ENCODE results near the gene EYA3.

Gene EYA3

DNA sequence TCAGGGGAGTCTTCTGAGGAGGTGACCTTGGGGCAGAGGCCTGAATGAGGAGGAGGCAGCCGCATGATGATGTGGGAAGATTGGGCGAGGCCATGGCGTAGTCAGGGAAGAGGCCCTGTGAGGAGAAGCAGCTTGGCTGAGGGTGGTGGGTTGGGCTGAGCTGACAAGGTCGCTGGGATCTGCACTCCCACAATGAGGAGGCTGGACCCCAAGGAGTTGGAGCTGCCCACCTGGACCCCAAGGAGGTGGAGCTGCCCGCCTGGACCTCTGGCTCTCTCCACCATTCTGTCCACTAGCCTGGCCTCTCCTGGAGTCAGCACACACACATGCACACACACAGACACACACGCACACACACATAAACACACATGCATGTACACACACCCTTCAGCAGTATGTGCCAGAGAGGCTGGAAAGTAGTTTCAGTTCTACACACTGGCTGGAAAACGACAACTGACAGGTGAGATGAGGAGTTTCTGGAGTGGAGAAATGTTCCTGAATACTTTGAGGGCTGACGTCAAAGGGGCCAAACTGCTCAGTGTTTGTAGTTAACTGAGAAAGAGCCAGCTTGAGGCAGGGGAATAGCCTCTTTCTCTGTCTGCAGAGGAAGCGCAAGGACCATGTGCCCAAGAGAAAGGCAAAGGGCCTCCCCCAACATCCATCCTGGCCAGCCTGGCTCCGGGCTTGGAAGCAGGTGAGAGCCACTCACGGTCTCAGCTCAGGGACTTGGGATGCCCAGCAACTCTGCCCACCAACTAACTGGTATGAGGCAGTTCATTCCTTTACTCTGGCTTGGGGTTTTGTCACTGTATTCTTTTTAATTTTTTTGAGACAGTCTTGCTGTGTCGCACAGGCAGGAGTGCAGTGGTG, 146.5 kb downstream of the EYA3 start:
- no peak for DNase-seq (ENCODE audit: low read depth)
- H3K4me3 ChIP-seq (ENCODE audit: low read length), result no peak overlapping the region
- TF ChIP-seq, protein P1, sequence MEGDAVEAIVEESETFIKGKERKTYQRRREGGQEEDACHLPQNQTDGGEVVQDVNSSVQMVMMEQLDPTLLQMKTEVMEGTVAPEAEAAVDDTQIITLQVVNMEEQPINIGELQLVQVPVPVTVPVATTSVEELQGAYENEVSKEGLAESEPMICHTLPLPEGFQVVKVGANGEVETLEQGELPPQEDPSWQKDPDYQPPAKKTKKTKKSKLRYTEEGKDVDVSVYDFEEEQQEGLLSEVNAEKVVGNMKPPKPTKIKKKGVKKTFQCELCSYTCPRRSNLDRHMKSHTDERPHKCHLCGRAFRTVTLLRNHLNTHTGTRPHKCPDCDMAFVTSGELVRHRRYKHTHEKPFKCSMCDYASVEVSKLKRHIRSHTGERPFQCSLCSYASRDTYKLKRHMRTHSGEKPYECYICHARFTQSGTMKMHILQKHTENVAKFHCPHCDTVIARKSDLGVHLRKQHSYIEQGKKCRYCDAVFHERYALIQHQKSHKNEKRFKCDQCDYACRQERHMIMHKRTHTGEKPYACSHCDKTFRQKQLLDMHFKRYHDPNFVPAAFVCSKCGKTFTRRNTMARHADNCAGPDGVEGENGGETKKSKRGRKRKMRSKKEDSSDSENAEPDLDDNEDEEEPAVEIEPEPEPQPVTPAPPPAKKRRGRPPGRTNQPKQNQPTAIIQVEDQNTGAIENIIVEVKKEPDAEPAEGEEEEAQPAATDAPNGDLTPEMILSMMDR (conservative IDR thresholded peaks at IDR 0.05; ENCODE audit: low read depth, low read length), result no peak

DNA sequence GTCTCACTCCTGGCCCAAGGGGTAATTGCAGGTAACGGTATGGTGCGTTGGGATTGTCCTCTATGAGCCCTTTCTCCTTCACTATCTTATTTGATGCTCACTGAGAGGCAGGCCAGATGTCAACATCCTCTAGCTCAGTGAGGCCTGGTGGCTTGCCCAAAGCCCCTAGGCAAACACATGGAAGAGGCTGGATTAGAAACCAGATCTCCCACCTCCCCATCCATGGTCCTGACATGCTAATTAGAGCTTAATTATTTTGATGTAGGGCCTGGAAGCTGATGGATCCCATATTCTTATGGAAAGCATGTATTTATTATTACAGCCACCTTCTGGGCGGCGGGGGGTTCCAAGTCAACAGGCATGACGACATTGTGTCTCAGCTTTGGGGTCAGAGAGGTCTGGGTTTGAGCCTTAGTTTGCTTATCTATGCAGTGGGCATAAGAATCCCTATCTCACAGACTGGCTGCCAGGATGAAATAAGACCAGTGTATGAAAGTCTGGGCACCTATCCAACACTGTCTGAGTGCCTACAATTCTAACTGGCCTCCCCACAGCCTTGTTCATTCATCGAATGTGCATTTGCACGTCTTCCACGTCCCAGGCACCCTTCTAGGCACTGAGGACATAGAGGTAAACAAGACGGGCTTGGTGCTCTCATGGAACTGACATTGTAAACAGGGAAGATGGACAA, 147.4 kb downstream of the EYA3 start:
- DNase-seq (ENCODE audit: low read depth), result no peak
- H3K4me3 ChIP-seq (ENCODE audit: low read length), result no peak overlapping the region
- TF ChIP-seq, protein P1 (conservative IDR thresholded peaks at IDR 0.05; ENCODE audit: low read depth, low read length), result no peak

DNA sequence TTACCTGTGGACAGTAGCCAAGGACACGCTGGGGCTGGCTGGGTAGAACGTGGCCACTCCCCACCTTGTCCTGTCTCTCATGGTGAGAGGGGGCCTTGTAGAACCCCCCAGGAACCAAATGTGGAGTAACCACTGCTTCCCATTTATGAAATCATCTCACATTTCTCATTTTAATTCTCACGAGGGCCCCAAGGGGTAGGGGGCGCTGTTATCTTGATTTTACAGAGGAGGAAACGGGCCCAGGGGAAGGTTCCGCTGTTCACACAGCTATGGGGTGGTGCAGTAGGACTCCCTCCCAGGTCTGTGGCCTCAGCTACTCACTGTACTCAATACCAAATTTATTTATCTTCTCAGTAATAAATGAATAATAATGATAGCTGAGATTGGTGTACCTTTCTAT, 148.1 kb downstream of the EYA3 start:
- no peak overlapping the region for H3K4me3 ChIP-seq (ENCODE audit: low read length)
- DNase-seq (ENCODE audit: low read depth), result no peak
- TF ChIP-seq, protein P1 (conservative IDR thresholded peaks at IDR 0.05; ENCODE audit: low read depth, low read length), result peak; percentile 51

DNA sequence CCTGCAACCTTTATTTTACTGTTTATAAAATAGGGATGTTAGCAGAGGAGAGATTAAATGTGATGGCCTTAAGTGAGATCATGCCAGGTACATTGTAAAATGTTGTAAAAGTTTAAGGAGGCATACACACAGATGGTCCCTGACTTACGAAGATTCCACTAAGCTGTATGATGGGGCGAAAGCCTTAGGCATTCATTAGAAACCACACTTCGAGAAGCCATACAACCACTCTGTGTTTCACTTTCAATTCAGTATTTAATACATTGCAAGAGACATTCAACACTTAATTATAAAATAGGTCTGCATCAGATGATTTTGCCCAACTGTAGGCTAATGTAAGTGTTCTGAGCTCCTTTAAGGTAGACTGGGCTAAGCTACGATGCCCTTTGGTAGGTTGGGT, 149.9 kb downstream of the EYA3 start:
- TF ChIP-seq, protein P1 (conservative IDR thresholded peaks at IDR 0.05; ENCODE audit: low read depth, low read length), result no peak
- DNase-seq (ENCODE audit: low read depth), result no peak
- no peak overlapping the region for H3K4me3 ChIP-seq (ENCODE audit: low read length)

DNA sequence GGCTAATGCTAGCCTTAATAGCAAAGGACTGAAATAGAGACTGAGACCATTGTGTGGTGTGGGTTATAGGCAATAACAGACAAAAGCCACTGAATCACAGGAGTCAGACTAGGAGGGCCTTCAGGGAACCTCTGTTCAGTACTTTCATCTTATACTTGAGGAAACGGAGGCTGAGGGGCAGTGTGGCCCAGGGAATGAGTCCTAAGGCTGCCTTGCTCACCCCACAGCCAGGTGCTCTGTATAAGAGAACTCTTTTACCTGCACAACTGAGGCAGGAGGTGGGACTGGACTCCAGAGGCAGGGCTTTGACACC, 150.9 kb downstream of the EYA3 start:
- H3K4me3 ChIP-seq (ENCODE audit: low read length), result no peak overlapping the region
- TF ChIP-seq, protein P1 (conservative IDR thresholded peaks at IDR 0.05; ENCODE audit: low read depth, low read length), result no peak
- DNase-seq (ENCODE audit: low read depth), result no peak

DNA sequence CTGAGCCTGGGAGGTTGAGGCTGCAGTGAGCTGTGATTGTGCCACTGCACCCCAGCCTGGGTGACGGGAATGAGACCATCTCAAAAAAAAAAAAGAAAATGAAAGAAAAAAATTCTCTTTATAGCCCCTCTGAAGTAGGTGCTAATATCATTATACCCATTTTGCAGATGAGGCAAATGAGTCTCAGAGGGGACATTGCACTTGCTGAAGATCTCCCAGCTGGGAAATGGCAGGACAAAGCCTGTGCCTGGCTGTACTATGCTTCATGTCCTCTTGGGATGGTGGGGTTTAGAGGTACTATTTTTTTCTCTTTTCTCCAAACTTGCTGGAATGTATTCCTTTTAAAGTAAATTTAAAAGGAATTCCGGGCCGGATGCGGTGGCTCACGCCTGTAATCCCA, 152.0 kb downstream of the EYA3 start:
- DNase-seq (ENCODE audit: low read depth), result no peak
- TF ChIP-seq, protein P1 (conservative IDR thresholded peaks at IDR 0.05; ENCODE audit: low read depth, low read length), result no peak
- H3K4me3 ChIP-seq (ENCODE audit: low read length), result no peak overlapping the region

DNA sequence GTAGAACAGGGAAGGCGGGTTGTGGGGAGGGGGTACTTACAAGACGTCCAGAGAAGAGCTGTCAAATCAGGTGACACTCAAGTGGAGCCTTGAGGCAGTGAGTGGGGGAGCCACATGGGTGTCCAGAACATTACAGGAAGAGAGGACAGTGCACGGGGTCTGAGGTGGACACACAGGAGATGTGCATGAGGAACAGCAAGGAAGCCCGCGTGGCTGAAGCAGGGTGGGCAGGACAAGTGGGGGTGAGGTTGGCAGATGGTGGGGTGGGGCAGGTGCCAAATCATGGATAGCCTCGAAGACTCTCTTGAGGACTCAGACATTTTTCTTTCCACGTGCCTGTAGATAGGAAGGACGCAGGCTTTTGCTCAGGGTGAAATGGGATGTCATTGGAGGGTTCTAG, 152.7 kb downstream of the EYA3 start:
- peak overlapping the region; percentile 49 for H3K4me3 ChIP-seq (ENCODE audit: low read length)
- DNase-seq (ENCODE audit: low read depth), result no peak
- TF ChIP-seq, protein P1 (conservative IDR thresholded peaks at IDR 0.05; ENCODE audit: low read depth, low read length), result no peak

Data from retinal pigment epithelial cell (primary cell).